Liver (tissue), 9 donors: ENCODE measurements around the gene ZBTB18. TPM values are rescaled to one million over a fixed set of nuclear protein-coding genes. Genes with fewer than 3 reads are reported as not detected.

ENCODE experiments used
- DNase-seq: peaks from one replicate; pipeline ENCODE4 v3.0.0-alpha.2; 2017; ENCODE audit warnings: low spot score
- H3K27ac ChIP-seq, 2 donors: one replicate each; pipeline ENCODE4 v1.7.0; 2013; ENCODE audit warnings: inconsistent platforms in 2 of 2, low read length in 2 of 2, control low read depth in 1 of 2, low read depth in 1 of 2, mild to moderate bottlenecking in 1 of 2
- H3K27me3 ChIP-seq, 4 donors: one replicate each; pipeline versions ENCODE4 v1.6.1 to v1.7.0; 2013; ENCODE audit warnings: low read length in 3 of 4, inconsistent platforms in 1 of 4, mild to moderate bottlenecking in 1 of 4, moderate library complexity in 1 of 4; ENCODE audit not compliant: control insufficient read depth in 4 of 4, insufficient read depth in 4 of 4
- H3K36me3 ChIP-seq, 4 donors: one replicate each; pipeline versions ENCODE4 v1.6.1 to v1.7.0; 2013; ENCODE audit warnings: low read length in 3 of 4, mild to moderate bottlenecking in 3 of 4, low read depth in 1 of 4, moderate library complexity in 1 of 4; ENCODE audit not compliant: control insufficient read depth in 4 of 4, insufficient read depth in 3 of 4
- H3K4me1 ChIP-seq, 4 donors: one replicate each; pipeline versions ENCODE4 v1.6.1 to v1.7.0; 2013; ENCODE audit warnings: low read length in 3 of 4, mild to moderate bottlenecking in 3 of 4, moderate library complexity in 1 of 4; ENCODE audit not compliant: control insufficient read depth in 4 of 4, insufficient read depth in 4 of 4
- H3K4me3 ChIP-seq, 3 donors: one replicate each; pipeline versions ENCODE4 v1.6.1 to v1.7.0; 2013; ENCODE audit warnings: low read length in 3 of 3, control low read depth in 1 of 3, low read depth in 1 of 3, mild to moderate bottlenecking in 1 of 3
- H3K9ac ChIP-seq, 2 donors: one replicate each; pipeline ENCODE4 v1.7.0; 2013; ENCODE audit warnings: low read length in 2 of 2, mild to moderate bottlenecking in 2 of 2, moderate library complexity in 2 of 2, control low read depth in 1 of 2, low read depth in 1 of 2
- H3K9me3 ChIP-seq, 4 donors: one replicate each; pipeline versions ENCODE4 v1.6.1 to v1.7.0; 2013; ENCODE audit warnings: low read length in 3 of 4; ENCODE audit not compliant: control insufficient read depth in 4 of 4
- CTCF ChIP-seq: fragments of 150-350 bp; IDR thresholded peaks from 2 replicates; pipeline ENCODE4 v1.5.1; 2017; ENCODE audit warnings: improper control_type of control experiment, low read depth, low read length; ENCODE audit not compliant: missing input control
- EGR1 ChIP-seq, 2 donors: IDR thresholded peaks; 2 replicates each; pipeline ENCODE4 v1.6.1; 2016 to 2018; ENCODE audit warnings: antibody characterized with exemption in 2 of 2, low read depth in 2 of 2
- FOXA1 ChIP-seq: IDR thresholded peaks from 2 replicates; pipeline ENCODE4 v1.6.1; 2016; ENCODE audit warnings: antibody characterized with exemption
- FOXA2 ChIP-seq: IDR thresholded peaks from 2 replicates; pipeline ENCODE4 v1.6.1; 2016; ENCODE audit warnings: antibody characterized with exemption
- GABPA ChIP-seq, 2 donors: IDR thresholded peaks in 1 of 2; conservative IDR thresholded peaks in 1 of 2; 2 replicates each; pipeline ENCODE4 v1.6.1; 2016; ENCODE audit warnings: antibody characterized with exemption in 2 of 2, mild to moderate bottlenecking in 1 of 2, moderate library complexity in 1 of 2
- HNF4A ChIP-seq, 2 donors: conservative IDR thresholded peaks; 2 replicates each; pipeline ENCODE4 v1.6.1; 2016; ENCODE audit warnings: antibody characterized with exemption in 2 of 2, mild to moderate bottlenecking in 2 of 2
- HNF4G ChIP-seq: IDR thresholded peaks from 2 replicates; pipeline ENCODE4 v1.6.1; 2016; ENCODE audit warnings: antibody characterized with exemption
- JUND ChIP-seq, 2 donors: IDR thresholded peaks; 2 replicates each; pipeline ENCODE4 v1.6.1; 2016; ENCODE audit warnings: antibody characterized with exemption in 2 of 2
- NR2F2 ChIP-seq: IDR thresholded peaks from 2 replicates; pipeline ENCODE4 v1.6.1; 2016; ENCODE audit warnings: antibody characterized with exemption
- RAD21 ChIP-seq, 2 donors: IDR thresholded peaks; 2 replicates each; pipeline ENCODE4 v1.6.1; 2016; ENCODE audit warnings: antibody characterized with exemption in 2 of 2, mild to moderate bottlenecking in 2 of 2
- REST ChIP-seq: IDR thresholded peaks from 2 replicates; pipeline ENCODE4 v1.6.1; 2016; ENCODE audit warnings: antibody characterized with exemption, mild to moderate bottlenecking
- RXRA ChIP-seq, 2 donors: IDR thresholded peaks; 2 replicates each; pipeline ENCODE4 v1.6.1; 2017 to 2018; ENCODE audit warnings: antibody characterized with exemption in 2 of 2, mild to moderate bottlenecking in 1 of 2
- SP1 ChIP-seq: IDR thresholded peaks from 2 replicates; pipeline ENCODE4 v1.6.1; 2018; ENCODE audit warnings: antibody characterized with exemption, mild to moderate bottlenecking
- TAF1 ChIP-seq: conservative IDR thresholded peaks from 2 replicates; pipeline ENCODE4 v1.6.1; 2016; ENCODE audit warnings: antibody characterized with exemption, mild to moderate bottlenecking
- YY1 ChIP-seq: IDR thresholded peaks from 2 replicates; pipeline ENCODE4 v1.6.1; 2016; ENCODE audit warnings: antibody characterized with exemption, mild to moderate bottlenecking
- WGBS: extraction: QIAGEN DNeasy Blood & Tissue Kit; methylation state at CpG from one replicate; pipeline ENCODE4 v1.1.7; 2013; 5-methylcytosine and 5-hydroxymethylcytosine counted together
- polyA plus RNA-seq, 2 donors: library from polyadenylated mRNA; stranded (reverse) in 1 of 2; unstranded in 1 of 2; fragments of 200-250 nt in 1 of 2; fragments of >200 nt in 1 of 2; fragmentation: Nextera tagmentation in 1 of 2; extraction: Ambion mirVana in 1 of 2; gene quantifications; one replicate each; pipeline versions ENCODE4 v1.2.1 to v1.2.3, GENCODE V29; 2013 to 2015
- total RNA-seq, 2 donors: library from RNA; depleted of rRNA; stranded (reverse); fragments of >200 nt; gene quantifications; one replicate each; pipeline ENCODE4 v1.2.3, GENCODE V29; 2014
- TF ChIP-seq, protein P1 (sequence below): IDR thresholded peaks from 2 replicates; pipeline ENCODE4 v1.6.1; 2016; ENCODE audit warnings: antibody characterized with exemption
- TF ChIP-seq, protein P2 (sequence below): IDR thresholded peaks from 2 replicates; pipeline ENCODE4 v1.6.1; 2016; ENCODE audit warnings: antibody characterized with exemption
- TF ChIP-seq, protein P3 (sequence below): IDR thresholded peaks from 2 replicates; pipeline ENCODE4 v1.6.1; 2016; ENCODE audit warnings: antibody characterized with exemption
- donor health status: healthy.
- donor health status: healthy.
- donor health status: healthy.
- donor health status: healthy.
- donor health status: healthy.

The ZBTB18 gene
- total and polyA plus RNA-seq, 4 donors: 1.2 to 18.3 (median 5.7) TPM

- TF ChIP-seq HNF4G (no peak), FOXA2 (no peak), RXRA (IDR thresholded peaks at IDR 0.05) (no peak), RAD21 (IDR thresholded peaks at IDR 0.05) (no peak), FOXA1 (no peak), REST (no peak), YY1 (no peak), CTCF (no peak), TAF1 (no peak), SP1 (no peak), NR2F2 (no peak), EGR1 (IDR thresholded peaks at IDR 0.05; ENCODE audit: low read depth in 2 of 2) (no peak), HNF4A (conservative IDR thresholded peaks at IDR 0.05) (no peak), JUND (IDR thresholded peaks at IDR 0.05) (no peak), GABPA (IDR thresholded peaks at IDR 0.05 in 1 of 2, conservative IDR thresholded peaks at IDR 0.05 in 1 of 2) (no peak)
- TF ChIP-seq, protein P1, sequence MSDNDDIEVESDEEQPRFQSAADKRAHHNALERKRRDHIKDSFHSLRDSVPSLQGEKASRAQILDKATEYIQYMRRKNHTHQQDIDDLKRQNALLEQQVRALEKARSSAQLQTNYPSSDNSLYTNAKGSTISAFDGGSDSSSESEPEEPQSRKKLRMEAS: no peak
- TF ChIP-seq, protein P2, sequence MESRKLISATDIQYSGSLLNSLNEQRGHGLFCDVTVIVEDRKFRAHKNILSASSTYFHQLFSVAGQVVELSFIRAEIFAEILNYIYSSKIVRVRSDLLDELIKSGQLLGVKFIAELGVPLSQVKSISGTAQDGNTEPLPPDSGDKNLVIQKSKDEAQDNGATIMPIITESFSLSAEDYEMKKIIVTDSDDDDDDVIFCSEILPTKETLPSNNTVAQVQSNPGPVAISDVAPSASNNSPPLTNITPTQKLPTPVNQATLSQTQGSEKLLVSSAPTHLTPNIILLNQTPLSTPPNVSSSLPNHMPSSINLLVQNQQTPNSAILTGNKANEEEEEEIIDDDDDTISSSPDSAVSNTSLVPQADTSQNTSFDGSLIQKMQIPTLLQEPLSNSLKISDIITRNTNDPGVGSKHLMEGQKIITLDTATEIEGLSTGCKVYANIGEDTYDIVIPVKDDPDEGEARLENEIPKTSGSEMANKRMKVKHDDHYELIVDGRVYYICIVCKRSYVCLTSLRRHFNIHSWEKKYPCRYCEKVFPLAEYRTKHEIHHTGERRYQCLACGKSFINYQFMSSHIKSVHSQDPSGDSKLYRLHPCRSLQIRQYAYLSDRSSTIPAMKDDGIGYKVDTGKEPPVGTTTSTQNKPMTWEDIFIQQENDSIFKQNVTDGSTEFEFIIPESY: no peak
- TF ChIP-seq, protein P3, sequence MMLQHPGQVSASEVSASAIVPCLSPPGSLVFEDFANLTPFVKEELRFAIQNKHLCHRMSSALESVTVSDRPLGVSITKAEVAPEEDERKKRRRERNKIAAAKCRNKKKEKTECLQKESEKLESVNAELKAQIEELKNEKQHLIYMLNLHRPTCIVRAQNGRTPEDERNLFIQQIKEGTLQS: no peak
Observed at GRCh38 chr1:244021427-244021826, 29.7 kb upstream of the ZBTB18 start.

More at GRCh38 chr1:244021427-244021826, 29.7 kb upstream of the ZBTB18 start:
- Histone ChIP-seq H3K27ac (no peak overlapping the region), H3K36me3 (no peaks in the 10 kb centered on the region), H3K4me3 (no peak overlapping the region), H3K9me3 (no peaks in the 10 kb centered on the region), H3K27me3 (no peaks in the 10 kb centered on the region), H3K9ac (no peak overlapping the region), H3K4me1 (no peaks in the 10 kb centered on the region)
- no peak for DNase-seq
- WGBS: 99% methylated on average over 1 of the region's 1 CpG
